GM12865 (cell line): ENCODE measurements around the gene P2RX6.
"Not testable (repeated sequence)": the region's sequence is repeated elsewhere in the genome, so short reads cannot be mapped to it uniquely, and the experiment has no call there.

ENCODE experiments used
- DNase-seq: peaks from one replicate; pipeline ENCODE4 v3.0.0; 2010; ENCODE audit warnings: low read depth
- H3K4me3 ChIP-seq: 2 replicates; pipeline ENCODE4 v1.5.1; 2011; ENCODE audit warnings: mild to moderate bottlenecking, low read depth, low read length, control low read depth
- CTCF ChIP-seq: IDR thresholded peaks from 2 replicates; pipeline ENCODE4 v1.5.1; 2011; ENCODE audit warnings: low read length, control low read depth, low read depth, inconsistent platforms; ENCODE audit not compliant: insufficient read depth; ENCODE audit errors: missing control alignments

The P2RX6 gene

GRCh38 chr22:21055880-21056319 is 40.9 kb downstream of the P2RX6 start:
- no peak for DNase-seq
- H3K4me3 ChIP-seq, result no peak overlapping the region
- no peak for TF ChIP-seq CTCF

- not testable (repeated sequence) for H3K4me3 ChIP-seq
Observed at GRCh38 chr22:21060363-21060762, 45.4 kb downstream of the P2RX6 start.

DNA sequence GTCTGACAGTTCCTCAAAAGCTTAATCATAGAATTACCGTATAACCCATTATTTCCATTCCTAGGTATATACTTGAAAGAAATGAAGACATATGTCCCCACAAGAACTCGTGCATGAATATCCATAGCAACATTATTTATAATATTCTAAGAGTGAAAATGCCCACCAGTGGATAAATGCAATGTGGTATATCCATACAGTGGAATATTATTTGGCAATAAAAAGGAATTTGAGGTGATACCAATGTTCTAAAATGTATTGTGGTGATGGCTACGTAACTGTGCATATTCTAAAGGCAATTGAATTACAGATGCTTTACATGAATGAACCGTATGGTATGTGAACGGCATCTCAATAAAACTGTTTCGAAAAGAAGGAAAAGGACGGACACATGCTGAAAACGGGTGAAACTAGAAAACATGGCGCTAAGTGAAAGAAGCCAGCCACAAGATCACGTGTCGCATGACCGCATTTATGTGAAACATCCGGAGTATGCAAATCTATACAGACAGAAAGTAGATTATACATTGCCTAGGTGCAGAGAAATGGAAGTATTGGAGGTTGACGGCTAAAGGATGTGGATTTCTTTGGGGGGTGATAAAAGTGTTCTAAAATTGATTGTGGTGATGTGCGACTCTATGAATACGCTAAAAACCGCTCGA is 46.8 kb downstream of the P2RX6 start:
- H3K4me3 ChIP-seq, result not testable (repeated sequence)
- DNase-seq, result peak; percentile 12

More at GRCh38 chr22:21060363-21060762, 45.4 kb downstream of the P2RX6 start:
- not testable (repeated sequence) for DNase-seq

DNA sequence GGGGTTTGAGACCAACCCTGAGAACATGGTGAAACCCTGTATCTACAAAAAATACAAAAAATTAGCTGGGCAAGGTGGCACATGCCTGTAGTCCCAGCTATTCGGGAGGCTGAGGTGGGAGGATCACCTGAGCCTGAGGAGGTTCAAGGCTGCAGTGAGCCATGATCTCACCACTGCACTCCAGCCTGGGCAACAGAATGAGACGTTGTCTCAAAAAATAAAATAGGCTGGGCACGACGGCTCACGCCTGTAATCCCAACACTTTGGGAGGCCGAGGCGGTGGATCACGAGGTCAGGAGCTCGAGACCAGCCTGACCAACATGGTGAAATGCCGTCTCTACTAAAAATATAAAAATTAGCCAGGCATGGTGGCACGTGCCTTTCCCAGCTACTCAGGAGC is 49.5 kb downstream of the P2RX6 start:
- not testable (repeated sequence) for H3K4me3 ChIP-seq

GRCh38 chr22:21064917-21065864 is 50.2 kb downstream of the P2RX6 start:
- no peak for TF ChIP-seq CTCF
- no peak for DNase-seq
- no peak overlapping the region for H3K4me3 ChIP-seq

More for the DNA sequence above, 49.5 kb downstream of the P2RX6 start:
- not testable (repeated sequence) for DNase-seq

- TF ChIP-seq CTCF, result no peak
- DNase-seq, result no peak
- no peak overlapping the region for H3K4me3 ChIP-seq
Observed at GRCh38 chr22:21067075-21067900, 52.3 kb downstream of the P2RX6 start.

- no peak for TF ChIP-seq CTCF
- no peak for DNase-seq
Observed at GRCh38 chr22:21067901-21068680, 53.1 kb downstream of the P2RX6 start.

More at GRCh38 chr22:21067901-21068680, 53.1 kb downstream of the P2RX6 start:
- H3K4me3 ChIP-seq, result no peak overlapping the region
